HepG2 (cell line): ENCODE data around the gene GSTT2B. TPM values are rescaled to one million over a fixed set of nuclear protein-coding genes. Genes with fewer than 3 reads are reported as not detected.

ENCODE experiments used
- ATAC-seq: fragments of 200-7000 bp; cut with Tn5 transposase; 3 replicates; pipeline ENCODE4 v1.9.1; 2020; ENCODE audit warnings: mild to moderate bottlenecking, moderate library complexity
- BruUV-seq: library from RNA; stranded (reverse); fragments of 400-500 nt; replicated peaks from 2 replicates; lab custom pipeline; 2021; lab: Mats Ljungman, UMichigan
- CTCF ChIA-PET: fragments of 300-600 bp; formaldehyde crosslinking; extraction: SDS; loops from one replicate; lab custom pipeline; 2021; ENCODE audit warnings: low total read pairs, inconsistent platforms, low intra/inter-chr PET ratio; lab: Yijun Ruan, JAX
- POLR2A ChIA-PET: fragments of 350-600 bp; sonication (Branson Sonifier 250); formaldehyde crosslinking; loops from one replicate; lab custom pipeline; 2020; ENCODE audit warnings: antibody characterized with exemption, inconsistent platforms; lab: Yijun Ruan, JAX
- DNase-seq: peaks from one replicate; pipeline ENCODE4 v3.0.0-alpha.2; 2015; ENCODE audit warnings: low spot score
- FAIRE-seq: peaks from 3 replicates; lab custom pipeline; 2011; peaks lifted over from hg19 to GRCh38; lab: Jason Lieb, UNC
- H2AFZ ChIP-seq: one replicate; pipeline ENCODE4 v1.6.1; 2011; ENCODE audit warnings: low read length, inconsistent platforms
- H3K27ac ChIP-seq: fragments of 300-600 bp; 3 replicates; pipeline ENCODE4 v1.8.0; 2011; ENCODE audit warnings: mixed run types, mild to moderate bottlenecking, mixed read lengths, low read length, inconsistent platforms; ENCODE audit not compliant: insufficient read depth; ENCODE audit errors: extremely low read length
- H3K27me3 ChIP-seq, 2 experiments: fragments of 200-600 bp in 1 of 2; 2 replicates in 1 of 2; 3 replicates in 1 of 2; pipeline versions ENCODE4 v1.6.0 to v1.8.0; 2011; ENCODE audit warnings: low read length in 2 of 2, mild to moderate bottlenecking in 2 of 2, moderate library complexity in 2 of 2, inconsistent platforms in 1 of 2; ENCODE audit not compliant: insufficient read depth in 2 of 2, control insufficient read depth in 1 of 2
- H3K36me3 ChIP-seq, 2 experiments: fragments of 200-600 bp in 1 of 2; replicated peaks in 1 of 2; 2 replicates in 1 of 2; 3 replicates in 1 of 2; pipeline versions ENCODE4 v1.5.1 to v1.8.0; 2011; ENCODE audit warnings: low read length in 2 of 2, inconsistent platforms in 1 of 2; ENCODE audit not compliant: insufficient read depth in 2 of 2, control insufficient read depth in 1 of 2
- H3K4me1 ChIP-seq: 2 replicates; pipeline ENCODE4 v1.5.1; 2012; ENCODE audit warnings: low read length, inconsistent platforms; ENCODE audit not compliant: insufficient read depth
- H3K4me2 ChIP-seq: 2 replicates; pipeline ENCODE4 v1.6.0; 2011; ENCODE audit warnings: low read depth, low read length, inconsistent platforms
- H3K4me3 ChIP-seq, 3 experiments: fragments of 200-600 bp in 1 of 3; sonication (generic), shearing (Covaris generic) in 1 of 3; replicated peaks in 1 of 3; 2 replicates each; pipeline ENCODE4 v1.5.1; 2011 to 2016; ENCODE audit warnings: low read length in 3 of 3, inconsistent platforms in 2 of 3, low read depth in 2 of 3, mild to moderate bottlenecking in 2 of 3, control low read depth in 1 of 3, mixed read lengths in 1 of 3; ENCODE audit not compliant: insufficient read depth in 1 of 3
- H3K79me2 ChIP-seq: one replicate; pipeline ENCODE4 v1.6.1; 2011; ENCODE audit warnings: low read length, inconsistent platforms; ENCODE audit not compliant: insufficient read depth
- H3K9ac ChIP-seq: 2 replicates; pipeline ENCODE4 v1.6.0; 2011; ENCODE audit warnings: mild to moderate bottlenecking, low read depth, low read length, inconsistent platforms; ENCODE audit not compliant: insufficient read depth
- H3K9me3 ChIP-seq: 2 replicates; pipeline ENCODE4 v1.5.1; 2012; ENCODE audit warnings: mild to moderate bottlenecking, low read length
- H4K20me1 ChIP-seq: 2 replicates; pipeline ENCODE4 v1.6.0; 2011; ENCODE audit warnings: inconsistent platforms, mild to moderate bottlenecking, low read length, moderate library complexity; ENCODE audit not compliant: insufficient read depth
- ATM ChIP-seq: fragments of 450-650 bp; IDR thresholded peaks from 2 replicates; pipeline ENCODE4 v1.7.1; 2017; ENCODE audit warnings: mild to moderate bottlenecking, borderline replicate concordance
- KDM6A ChIP-seq: IDR thresholded peaks from 2 replicates; pipeline ENCODE4 v1.6.1; 2016; ENCODE audit warnings: low read depth
- NBN ChIP-seq: fragments of 450-650 bp; conservative IDR thresholded peaks from 2 replicates; pipeline ENCODE4 v1.6.1; 2017
- TEAD2 ChIP-seq: sonication (generic); formaldehyde crosslinking; IDR thresholded peaks from 2 replicates; pipeline ENCODE4 v1.9.0; 2021; ENCODE audit warnings: missing genetic modification reagents
- ZBTB20 ChIP-seq: sonication (generic); formaldehyde crosslinking; IDR thresholded peaks from 2 replicates; pipeline ENCODE4 v1.8.1; 2023; ENCODE audit warnings: missing genetic modification reagents, low read depth, mild to moderate bottlenecking, borderline replicate concordance
- ZNF30 ChIP-seq: sonication (generic); formaldehyde crosslinking; IDR thresholded peaks from 2 replicates; pipeline ENCODE4 v1.5.0; 2020; ENCODE audit warnings: mild to moderate bottlenecking, missing genetic modification reagents
- ZNF329 ChIP-seq: sonication (generic); formaldehyde crosslinking; IDR thresholded peaks from 2 replicates; pipeline ENCODE4 v1.9.0; 2021; ENCODE audit warnings: low read depth, mild to moderate bottlenecking, missing genetic modification reagents
- ZNF44 ChIP-seq: sonication (generic); formaldehyde crosslinking; IDR thresholded peaks from 2 replicates; pipeline ENCODE4 v1.5.1; 2020; ENCODE audit warnings: mild to moderate bottlenecking, missing genetic modification reagents
- ZNF589 ChIP-seq: sonication (generic); formaldehyde crosslinking; conservative IDR thresholded peaks from 2 replicates; pipeline ENCODE4 v1.8.0; 2022; ENCODE audit warnings: mild to moderate bottlenecking, moderate library complexity, missing genetic modification reagents
- WGBS: methylation state at CpG from one replicate; pipeline ENCODE4 v1.1.6; 2017; ENCODE audit warnings: low lambda C conversion rate; 5-methylcytosine and 5-hydroxymethylcytosine counted together
- in situ Hi-C: cut with HindIII; loops from 2 replicates; pipeline ENCODE4 v1.10.0; 2017; ENCODE audit warnings: low pct_unique_long_range_greater_than_20kb; ENCODE audit not compliant: extremely low pct_ligation_motif_present
- intact Hi-C: fragments of 100-400 bp; cut with micrococcal nuclease; formaldehyde crosslinking; loops from one replicate; pipeline ENCODE4 v1.10.0; 2022; ENCODE audit not compliant: unreplicated experiment
- polyA plus RNA-seq, 8 experiments: library from polyadenylated mRNA; depleted of rRNA in 3 of 8; stranded (reverse) in 7 of 8; unstranded in 1 of 8; fragments of >200 nt; fragmentation: Illumina TruSeq in 4 of 8; extraction: Trizol in 4 of 8; gene quantifications; 2 replicates each; pipeline versions ENCODE4 v1.2.1 to v1.2.3, GENCODE V29; 2011 to 2016; ENCODE audit warnings: low read depth in 4 of 8, missing spikeins in 1 of 8, mixed read lengths in 1 of 8; ENCODE audit not compliant: insufficient read depth in 1 of 8
- total RNA-seq, 5 experiments: library from RNA; depleted of rRNA; stranded (reverse); fragments of >200 nt; fragmentation: Illumina TruSeq; extraction: Trizol; gene quantifications; 2 replicates each; pipeline ENCODE4 v1.2.3, GENCODE V29; 2016; ENCODE audit warnings: low read depth in 1 of 5
- TF ChIP-seq, protein P1 (sequence below): sonication (generic); formaldehyde crosslinking; IDR thresholded peaks from 2 replicates; pipeline ENCODE4 v1.5.1; 2020; ENCODE audit warnings: mild to moderate bottlenecking, missing genetic modification reagents
- TF ChIP-seq, protein P2 (sequence below): sonication (generic); formaldehyde crosslinking; IDR thresholded peaks from 2 replicates; pipeline ENCODE4 v1.4.0; 2020; ENCODE audit warnings: missing genetic modification reagents, borderline replicate concordance

Gene GSTT2B
- total and polyA plus RNA-seq, 2 of the 13 experiments (the other 11 are each of a cell fraction or from before 2014, with no cell fraction given), result 1.5 to 3.9 TPM

DNA sequence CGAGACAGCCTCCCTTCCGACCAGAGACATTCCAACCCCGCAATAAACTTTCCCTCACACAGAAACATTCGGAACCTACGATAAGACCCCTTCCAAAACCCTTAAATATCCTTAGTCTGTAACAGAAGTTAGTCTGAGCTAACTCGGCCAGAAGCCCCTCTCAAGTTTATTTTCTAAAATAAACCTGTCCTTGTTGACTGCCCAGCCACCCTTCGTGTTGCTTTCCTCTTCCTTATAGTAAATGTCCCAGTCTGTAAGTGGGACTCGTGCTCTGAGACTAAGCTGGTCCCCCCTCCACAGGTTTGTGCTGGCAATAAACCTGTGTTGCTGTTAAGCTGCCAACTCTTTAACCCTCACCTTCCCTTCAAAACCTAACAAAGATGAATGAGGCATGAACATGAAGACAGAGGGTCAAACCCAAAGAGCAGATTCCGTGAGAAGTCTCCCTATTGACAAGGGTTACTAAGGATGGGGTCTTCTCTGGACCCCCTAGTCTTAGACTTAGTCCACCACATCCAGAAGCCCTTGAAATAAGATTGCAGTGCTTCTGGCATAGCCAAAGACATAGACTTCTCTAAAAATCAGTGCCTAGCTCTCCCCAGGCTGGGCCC, 48.6 kb downstream of the GSTT2B start (continued):
- TF ChIP-seq, protein P1, sequence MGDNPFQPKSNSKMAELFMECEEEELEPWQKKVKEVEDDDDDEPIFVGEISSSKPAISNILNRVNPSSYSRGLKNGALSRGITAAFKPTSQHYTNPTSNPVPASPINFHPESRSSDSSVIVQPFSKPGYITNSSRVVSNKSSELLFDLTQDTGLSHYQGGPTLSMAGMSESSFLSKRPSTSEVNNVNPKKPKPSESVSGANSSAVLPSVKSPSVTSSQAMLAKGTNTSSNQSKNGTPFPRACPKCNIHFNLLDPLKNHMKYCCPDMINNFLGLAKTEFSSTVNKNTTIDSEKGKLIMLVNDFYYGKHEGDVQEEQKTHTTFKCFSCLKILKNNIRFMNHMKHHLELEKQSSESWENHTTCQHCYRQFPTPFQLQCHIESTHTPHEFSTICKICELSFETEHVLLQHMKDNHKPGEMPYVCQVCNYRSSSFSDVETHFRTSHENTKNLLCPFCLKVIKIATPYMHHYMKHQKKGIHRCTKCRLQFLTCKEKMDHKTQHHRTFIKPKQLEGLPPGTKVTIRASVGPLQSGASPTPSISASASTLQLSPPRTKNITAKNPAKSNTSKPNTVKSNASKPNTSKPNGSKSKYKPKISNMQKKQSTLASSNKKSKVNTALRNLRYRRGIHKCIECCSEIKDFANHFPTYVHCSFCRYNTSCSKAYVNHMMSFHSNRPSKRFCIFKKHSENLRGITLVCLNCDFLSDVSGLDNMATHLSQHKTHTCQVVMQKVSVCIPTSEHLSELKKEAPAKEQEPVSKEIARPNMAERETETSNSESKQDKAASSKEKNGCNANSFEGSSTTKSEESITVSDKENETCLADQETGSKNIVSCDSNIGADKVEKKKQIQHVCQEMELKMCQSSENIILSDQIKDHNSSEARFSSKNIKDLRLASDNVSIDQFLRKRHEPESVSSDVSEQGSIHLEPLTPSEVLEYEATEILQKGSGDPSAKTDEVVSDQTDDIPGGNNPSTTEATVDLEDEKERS (CRISPR knock-in tag), result no peak
- TF ChIP-seq, all 625 proteins: peak for 0

- CTCF ChIA-PET, result no interaction called here
- in situ Hi-C loops, result no loop called here
- no peak for ATAC-seq
Observed at GRCh38 chr22:23911318-23911980, 49.5 kb downstream of the GSTT2B start.

More at GRCh38 chr22:23911318-23911980, 49.5 kb downstream of the GSTT2B start:
- H3K27me3 ChIP-seq, result no peaks in the 10 kb centered on the region; a peak in 1 of 5 replicates
- intact Hi-C loops, result no loop called here
- DNase-seq, result no peak
- 97% methylated on average over 12 of the region's 12 CpGs for WGBS
- H3K36me3 ChIP-seq, result no peaks in the 10 kb centered on the region
- FAIRE-seq, result no peak
- H4K20me1 ChIP-seq, result no peaks in the 10 kb centered on the region
- TF ChIP-seq NBN, result no peak
- TF ChIP-seq KDM6A (CRISPR knock-in tag), result no peak
- no peak for TF ChIP-seq ZBTB20
- TF ChIP-seq, protein P2, sequence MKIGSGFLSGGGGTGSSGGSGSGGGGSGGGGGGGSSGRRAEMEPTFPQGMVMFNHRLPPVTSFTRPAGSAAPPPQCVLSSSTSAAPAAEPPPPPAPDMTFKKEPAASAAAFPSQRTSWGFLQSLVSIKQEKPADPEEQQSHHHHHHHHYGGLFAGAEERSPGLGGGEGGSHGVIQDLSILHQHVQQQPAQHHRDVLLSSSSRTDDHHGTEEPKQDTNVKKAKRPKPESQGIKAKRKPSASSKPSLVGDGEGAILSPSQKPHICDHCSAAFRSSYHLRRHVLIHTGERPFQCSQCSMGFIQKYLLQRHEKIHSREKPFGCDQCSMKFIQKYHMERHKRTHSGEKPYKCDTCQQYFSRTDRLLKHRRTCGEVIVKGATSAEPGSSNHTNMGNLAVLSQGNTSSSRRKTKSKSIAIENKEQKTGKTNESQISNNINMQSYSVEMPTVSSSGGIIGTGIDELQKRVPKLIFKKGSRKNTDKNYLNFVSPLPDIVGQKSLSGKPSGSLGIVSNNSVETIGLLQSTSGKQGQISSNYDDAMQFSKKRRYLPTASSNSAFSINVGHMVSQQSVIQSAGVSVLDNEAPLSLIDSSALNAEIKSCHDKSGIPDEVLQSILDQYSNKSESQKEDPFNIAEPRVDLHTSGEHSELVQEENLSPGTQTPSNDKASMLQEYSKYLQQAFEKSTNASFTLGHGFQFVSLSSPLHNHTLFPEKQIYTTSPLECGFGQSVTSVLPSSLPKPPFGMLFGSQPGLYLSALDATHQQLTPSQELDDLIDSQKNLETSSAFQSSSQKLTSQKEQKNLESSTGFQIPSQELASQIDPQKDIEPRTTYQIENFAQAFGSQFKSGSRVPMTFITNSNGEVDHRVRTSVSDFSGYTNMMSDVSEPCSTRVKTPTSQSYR (CRISPR knock-in tag), result no peak
- no peak for TF ChIP-seq ATM
- no peak for TF ChIP-seq ZNF30 (CRISPR knock-in tag)
- TF ChIP-seq ZNF589 (CRISPR knock-in tag), result no peak
- no peak for TF ChIP-seq ZNF44
- no peak for TF ChIP-seq TEAD2
- TF ChIP-seq ZNF329, result no peak
- no peak overlapping the region for H3K9ac ChIP-seq
- no peaks in the 10 kb centered on the region for H3K79me2 ChIP-seq
- BruUV-seq, result no TSS peak
- H3K4me3 ChIP-seq, result no peak overlapping the region
- no peaks in the 10 kb centered on the region for H3K9me3 ChIP-seq
- no peak overlapping the region for H3K27ac ChIP-seq
- H2AFZ ChIP-seq, result no peak overlapping the region
- H3K4me2 ChIP-seq, result no peak overlapping the region
- POLR2A ChIA-PET, result interaction anchor here (1.9 to 6.9 kb wide), 2 partner anchors 18 to 54 kb away, joined by 5 to 84 read pairs; partner anchors contain the start of genes MIF and SLC2A11
- H3K4me1 ChIP-seq, result peaks cover 45% of the 10 kb centered on the region
